ENCODE data around the gene NPBWR2.

DNA sequence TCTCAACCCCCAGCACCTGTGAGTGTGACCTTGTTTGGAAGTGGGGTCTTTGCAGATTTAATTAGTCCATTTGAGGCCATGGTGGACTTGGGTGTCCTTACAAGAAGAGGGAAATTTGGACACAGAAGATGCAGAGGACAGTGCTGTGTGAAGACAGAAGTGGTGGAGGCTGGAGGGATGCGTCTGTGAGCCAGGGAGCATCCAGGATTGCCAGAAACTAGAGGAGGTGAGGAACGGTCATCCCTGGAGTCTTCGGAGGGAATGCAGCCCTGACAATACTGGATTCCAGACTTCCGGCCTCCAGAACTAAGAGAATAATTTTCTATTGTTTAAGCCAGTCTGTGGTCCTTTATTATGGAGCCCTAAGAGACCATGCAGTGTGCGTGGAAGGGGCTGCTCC, 22.9 kb upstream of the NPBWR2 start:
- TF ChIP-seq CTCF (IDR thresholded peaks at IDR 0.05; ENCODE audit: low read length) (no peak), EZH2phosphoT487 (IDR thresholded peaks at IDR 0.05; ENCODE audit: low read length) (no peak), EZH2 (optimal IDR thresholded peaks at IDR 0.05; ENCODE audit: low read depth, low read length) (no peak)

All from MM.1S (cell line).